NCI-H774 (cell line): Measurements from ENCODE around the gene NR1D2.
"Not testable (repeated sequence)": the region's sequence is repeated elsewhere in the genome, so short reads cannot be mapped to it uniquely, and the experiment has no call there.

Experiments used
- DNase-seq: peaks from one replicate; lab custom pipeline; 2025; lab: John Stamatoyannopoulos, UW

Gene NR1D2

GRCh38 chr3:24005669-24006068 is 60.6 kb downstream of the NR1D2 start:
- no peak for DNase-seq

DNA sequence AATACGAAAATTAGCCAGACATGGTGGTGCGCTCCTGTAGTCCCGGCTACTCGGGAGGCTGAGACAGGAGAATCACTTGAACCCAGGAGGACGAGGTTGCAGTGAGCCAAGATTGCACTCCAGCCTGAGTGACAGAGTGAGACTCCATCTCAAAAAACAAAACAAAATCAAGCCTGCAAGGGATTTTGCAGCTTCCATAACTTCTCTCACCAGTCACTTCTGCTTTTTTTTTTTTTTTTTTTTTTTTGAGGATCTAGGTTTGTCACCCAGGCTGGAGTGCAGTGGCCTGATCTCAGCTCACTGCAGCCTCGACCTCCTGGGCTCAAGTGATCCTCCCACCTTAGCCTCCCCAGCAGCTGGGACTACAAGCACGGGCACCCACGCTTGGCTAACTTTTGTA is 65.7 kb downstream of the NR1D2 start:
- not testable (repeated sequence) for DNase-seq

- no peak for DNase-seq
Measured at GRCh38 chr3:24012589-24013269, 67.6 kb downstream of the NR1D2 start.

- DNase-seq = no peak
Measured at GRCh38 chr3:24017305-24017704, 72.2 kb downstream of the NR1D2 start.

DNA sequence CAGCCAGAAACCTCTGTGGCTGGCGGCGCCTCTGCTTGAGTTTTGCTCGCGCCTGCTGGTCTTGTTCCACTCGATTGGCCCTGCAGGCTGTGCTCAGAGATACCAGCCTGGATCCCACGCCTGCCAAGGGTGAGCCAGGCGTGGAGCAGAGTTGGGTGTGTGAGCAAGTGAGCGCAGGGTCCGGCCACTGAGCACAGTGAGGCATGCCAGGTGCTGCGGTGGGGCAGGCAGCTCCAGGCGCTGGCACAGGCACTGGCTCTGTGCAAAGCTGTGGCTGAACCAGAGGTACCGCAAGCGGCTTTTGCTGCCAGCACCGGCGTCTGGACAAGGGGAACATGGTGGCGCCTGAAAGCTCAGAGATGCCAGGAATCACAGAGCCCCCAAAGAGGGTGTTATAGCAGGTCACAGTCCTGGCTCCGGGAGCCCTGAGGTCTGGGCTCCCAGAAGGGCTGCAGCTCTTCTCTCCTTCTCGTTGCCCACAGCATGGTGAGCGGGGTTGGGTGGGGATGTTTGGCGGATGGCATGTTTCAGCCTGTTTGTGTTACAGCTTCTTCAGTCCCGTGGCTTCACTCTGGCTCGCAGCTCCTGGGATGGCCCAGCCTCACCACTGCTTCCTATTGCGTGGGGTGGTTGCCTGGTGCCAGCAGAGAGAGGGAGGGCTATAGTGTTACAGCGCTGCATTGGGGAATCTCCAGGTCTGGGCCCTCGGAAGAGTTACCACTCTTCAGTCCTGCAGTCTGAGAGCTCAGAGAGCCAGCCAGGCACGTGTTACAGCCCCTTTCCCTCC is 73.9 kb downstream of the NR1D2 start:
- DNase-seq = no peak

DNA sequence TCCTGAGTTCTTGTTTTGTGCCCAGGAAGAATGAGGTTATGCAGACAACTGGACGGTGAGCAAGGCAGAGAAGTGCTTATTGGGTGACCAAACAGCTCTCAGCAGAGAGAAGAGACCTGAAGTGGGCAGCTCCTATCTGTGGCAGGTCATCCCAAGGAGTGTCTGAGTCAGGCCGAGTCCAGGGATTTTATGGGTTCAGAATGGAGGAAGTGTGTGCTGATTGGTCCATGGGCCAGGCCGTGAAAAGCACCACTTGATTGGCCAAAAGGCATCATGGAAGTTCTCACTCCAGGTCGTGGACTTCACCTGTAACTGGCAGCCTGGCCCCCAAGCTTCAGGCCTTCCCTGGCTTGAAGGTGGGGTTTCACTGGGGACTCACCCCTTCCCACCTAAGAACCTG is 74.5 kb downstream of the NR1D2 start:
- DNase-seq = no peak

DNA sequence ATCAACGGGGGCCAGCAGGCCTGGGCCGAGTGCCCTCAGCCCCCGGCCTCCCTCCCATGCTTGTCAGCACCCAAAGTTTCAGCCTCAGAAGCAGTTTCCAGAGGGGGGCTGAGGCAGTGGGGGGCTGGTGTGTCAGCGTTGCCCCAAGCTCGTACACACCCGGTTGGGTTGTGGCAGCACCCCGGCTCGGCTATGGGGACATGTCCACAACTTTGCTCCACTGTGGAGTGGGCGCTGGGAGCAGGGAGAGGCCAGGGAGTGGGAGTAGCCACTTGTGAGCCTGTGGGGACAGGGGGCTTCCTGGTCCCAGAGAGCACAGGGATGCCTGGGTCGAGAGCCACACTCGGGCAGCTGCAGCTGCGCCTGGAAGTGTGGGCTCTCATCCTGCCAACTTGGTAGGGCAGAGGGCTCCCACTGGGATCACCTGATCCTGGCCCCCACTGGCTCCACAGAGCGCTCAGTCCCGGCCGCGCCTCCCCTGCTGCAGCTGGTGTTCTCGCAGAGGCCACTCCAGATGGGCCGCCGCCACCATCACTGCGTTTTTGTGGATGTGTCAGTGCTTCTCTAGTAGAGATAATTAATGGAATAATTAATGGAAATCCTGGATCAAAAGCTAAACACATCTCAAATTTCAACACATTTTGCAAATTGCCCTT is 75.1 kb downstream of the NR1D2 start:
- DNase-seq = no peak

GRCh38 chr3:24023197-24023596 is 78.1 kb downstream of the NR1D2 start:
- DNase-seq = peak; percentile 4

DNA sequence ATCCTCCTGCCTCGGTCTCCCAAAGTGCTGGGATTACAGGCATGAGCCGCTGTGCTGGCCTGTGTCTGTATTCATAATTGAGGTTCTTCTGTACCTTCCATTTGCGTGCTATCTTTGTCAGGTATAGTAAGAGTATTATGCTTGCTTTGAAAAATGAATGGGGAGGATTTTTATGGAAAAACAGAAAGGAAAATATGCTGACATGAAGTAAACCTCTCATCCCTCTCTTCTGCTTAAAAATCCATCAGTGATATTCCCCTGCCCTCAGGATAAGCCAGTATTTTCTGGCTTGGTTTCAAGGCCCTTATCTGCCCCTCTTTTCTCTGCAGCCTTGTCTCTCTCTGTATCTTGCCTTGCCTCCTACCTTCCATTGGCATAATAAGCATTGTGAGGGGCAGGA is 80.7 kb downstream of the NR1D2 start:
- no peak for DNase-seq

DNA sequence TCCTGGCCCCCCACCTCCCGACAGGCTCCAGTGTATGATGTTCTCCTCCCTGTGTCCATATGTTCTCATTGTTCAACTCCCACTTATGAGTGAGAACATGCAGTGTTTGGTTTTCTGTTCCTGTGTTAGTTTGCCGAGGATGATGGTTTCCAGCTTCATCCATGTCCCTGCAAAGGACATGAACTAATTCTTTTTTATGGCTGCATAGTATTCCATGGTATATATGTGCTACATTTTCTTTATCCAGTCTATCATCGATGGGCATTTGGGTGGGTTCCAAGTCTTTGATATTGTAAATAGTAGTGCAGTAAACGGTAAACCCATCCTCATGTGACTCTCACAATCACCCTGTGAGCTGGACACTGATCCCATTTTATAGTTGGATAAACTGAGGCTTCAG is 81.6 kb downstream of the NR1D2 start:
- not testable (repeated sequence) for DNase-seq

DNA sequence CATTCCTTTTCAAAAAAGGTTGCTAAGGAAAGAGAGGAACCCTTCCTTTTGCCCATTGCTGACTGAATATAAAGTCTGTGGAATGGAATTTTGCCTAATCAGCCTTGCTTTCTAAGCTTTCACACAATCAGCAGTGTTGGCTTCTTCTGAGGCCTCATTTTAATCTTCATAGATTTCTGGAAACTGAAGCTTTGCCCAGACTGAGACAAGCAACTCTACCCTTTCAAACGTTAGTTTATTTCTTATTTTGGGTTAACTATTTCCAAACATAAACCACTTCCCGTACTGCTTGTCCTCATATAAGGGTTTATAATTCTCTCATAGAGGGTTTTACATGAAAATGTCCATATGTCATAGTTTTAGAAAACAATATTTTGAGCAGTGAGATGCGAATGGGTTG is 82.9 kb downstream of the NR1D2 start:
- no peak for DNase-seq
